AG10803 (cell line): Measurements from ENCODE around the gene PCCA.
A peak's percentile ranks its signal among the peaks of the same experiment; 100 is the strongest.

ENCODE experiments used
- DNase-seq: peaks from one replicate; pipeline ENCODE4 v3.0.0; 2010; ENCODE audit warnings: low read depth
- H3K4me3 ChIP-seq: 2 replicates; pipeline ENCODE4 v1.5.1; 2011; ENCODE audit warnings: mild to moderate bottlenecking, low read length, control low read depth
- CTCF ChIP-seq: conservative IDR thresholded peaks from 2 replicates; pipeline ENCODE4 v1.5.1; 2011; ENCODE audit warnings: mild to moderate bottlenecking, low read length, control low read depth, inconsistent platforms

The PCCA gene

GRCh38 chr13:100323937-100324336 lies 235.0 kb downstream of the PCCA start:
- no peak for DNase-seq
- TF ChIP-seq CTCF: no peak
- no peak overlapping the region for H3K4me3 ChIP-seq

GRCh38 chr13:100330662-100331061 lies 241.8 kb downstream of the PCCA start:
- no peak for DNase-seq
- H3K4me3 ChIP-seq: no peak overlapping the region
- no peak for TF ChIP-seq CTCF

GRCh38 chr13:100333141-100333540 lies 244.2 kb downstream of the PCCA start:
- H3K4me3 ChIP-seq: no peak overlapping the region
- TF ChIP-seq CTCF: no peak
- DNase-seq: no peak

- DNase-seq: no peak
- no peak overlapping the region for H3K4me3 ChIP-seq
- no peak for TF ChIP-seq CTCF
These were observed 245.3 kb downstream of the PCCA start for GRCh38 chr13:100334214-100334613.

GRCh38 chr13:100336795-100337516 lies 248.1 kb downstream of the PCCA start:
- no peak for DNase-seq
- TF ChIP-seq CTCF: no peak
- no peak overlapping the region for H3K4me3 ChIP-seq

- no peak for TF ChIP-seq CTCF
- H3K4me3 ChIP-seq: no peak overlapping the region
- peak; percentile 4 for DNase-seq
These were observed 249.4 kb downstream of the PCCA start for GRCh38 chr13:100338275-100338674.

- no peak for TF ChIP-seq CTCF
- DNase-seq: no peak
- no peak overlapping the region for H3K4me3 ChIP-seq
These were observed 250.6 kb downstream of the PCCA start for GRCh38 chr13:100339411-100339940.
